H1 (cell line): ENCODE measurements around the gene DIPK1A. TPM values are rescaled to one million over a fixed set of nuclear protein-coding genes. Genes with fewer than 3 reads are reported as not detected.

Source experiments
- CTCF ChIA-PET: fragments of 300-600 bp; sonication (Branson Sonifier 250); formaldehyde crosslinking; loops from one replicate; lab custom pipeline; 2021; ENCODE audit not compliant: partially characterized antibody; lab: Charles Lee
- POLR2A ChIA-PET: fragments of 300-600 bp; sonication (Branson Sonifier 250); formaldehyde crosslinking; loops from one replicate; lab custom pipeline; 2021; ENCODE audit warnings: inconsistent platforms; ENCODE audit not compliant: partially characterized antibody; lab: Charles Lee
- DNase-seq, 2 experiments: peaks; one replicate each; pipeline versions ENCODE4 v3.0.0 to v3.0.0-alpha.2; 2010 to 2022; ENCODE audit warnings: low spot score in 2 of 2, low read depth in 1 of 2, mixed read lengths in 1 of 2
- FAIRE-seq: peaks from 2 replicates; lab custom pipeline; 2011; peaks lifted over from hg19 to GRCh38; lab: Jason Lieb, UNC
- H2AFZ ChIP-seq: 2 replicates; pipeline ENCODE4 v1.8.1; 2012; ENCODE audit warnings: low read length, inconsistent platforms
- H2AK5ac ChIP-seq: 2 replicates; pipeline ENCODE4 v1.6.1; 2013; ENCODE audit warnings: low read depth, low read length
- H2BK120ac ChIP-seq: replicated peaks from 2 replicates; pipeline ENCODE3; 2013; ENCODE audit warnings: low read depth, low read length, inconsistent platforms
- H2BK12ac ChIP-seq: 2 replicates; pipeline ENCODE4 v1.6.1; 2013; ENCODE audit warnings: low read depth, low read length
- H2BK15ac ChIP-seq: 2 replicates; pipeline ENCODE4 v1.6.1; 2013; ENCODE audit warnings: low read length
- H2BK20ac ChIP-seq: 2 replicates; pipeline ENCODE4 v1.6.1; 2013; ENCODE audit warnings: low read length
- H2BK5ac ChIP-seq: 2 replicates; pipeline ENCODE4 v1.6.1; 2013; ENCODE audit warnings: low read depth, low read length
- H3K14ac ChIP-seq: 2 replicates; pipeline ENCODE4 v1.6.1; 2013; ENCODE audit warnings: inconsistent platforms; ENCODE audit not compliant: insufficient read length
- H3K18ac ChIP-seq: 2 replicates; pipeline ENCODE4 v1.6.1; 2013; ENCODE audit warnings: low read length; ENCODE audit errors: extremely low read depth
- H3K23ac ChIP-seq: 2 replicates; pipeline ENCODE4 v1.6.1; 2013; ENCODE audit warnings: inconsistent platforms; ENCODE audit not compliant: insufficient read length
- H3K23me2 ChIP-seq: 2 replicates; pipeline ENCODE4 v1.6.1; 2013; ENCODE audit warnings: low read depth, low read length
- H3K27ac ChIP-seq: 2 replicates; pipeline ENCODE4 v1.6.1; 2011; ENCODE audit warnings: low read depth, low read length, inconsistent platforms
- H3K27me3 ChIP-seq, 4 experiments: replicated peaks in 1 of 4; 1 replicate in 1 of 4; 2 replicates in 3 of 4; pipeline versions ENCODE4 v1.6.1 to v1.8.1; 2011 to 2013; ENCODE audit warnings: low read length in 3 of 4, mild to moderate bottlenecking in 3 of 4, inconsistent platforms in 2 of 4, mixed read lengths in 2 of 4, moderate library complexity in 1 of 4; ENCODE audit not compliant: control insufficient read depth in 3 of 4, insufficient read depth in 3 of 4; ENCODE audit errors: extremely low read depth in 1 of 4
- H3K36me3 ChIP-seq, 4 experiments: 2 replicates each; pipeline versions ENCODE4 v1.6.1 to v1.8.1; 2011 to 2013; ENCODE audit warnings: mild to moderate bottlenecking in 4 of 4, low read length in 3 of 4, moderate library complexity in 2 of 4, control low read depth in 1 of 4, inconsistent platforms in 1 of 4; ENCODE audit not compliant: insufficient read depth in 4 of 4, control insufficient read depth in 2 of 4
- H3K4ac ChIP-seq: replicated peaks from 2 replicates; pipeline ENCODE3; 2013; ENCODE audit warnings: low read length, low read depth, mixed read lengths, inconsistent platforms; ENCODE audit not compliant: insufficient read length
- H3K4me1 ChIP-seq, 4 experiments: replicated peaks in 1 of 4; 1 replicate in 1 of 4; 2 replicates in 3 of 4; pipeline versions ENCODE4 v1.6.1 to v1.8.1; 2011 to 2013; ENCODE audit warnings: low read length in 3 of 4, inconsistent platforms in 2 of 4, mixed read lengths in 1 of 4; ENCODE audit not compliant: insufficient read depth in 4 of 4, control insufficient read depth in 3 of 4
- H3K4me2 ChIP-seq, 2 experiments: 2 replicates each; pipeline versions ENCODE4 v1.6.1 to v1.8.1; 2011 to 2013; ENCODE audit warnings: low read depth in 2 of 2, low read length in 2 of 2, control low read depth in 1 of 2, inconsistent platforms in 1 of 2, mild to moderate bottlenecking in 1 of 2; ENCODE audit not compliant: insufficient read depth in 1 of 2
- H3K4me3 ChIP-seq, 4 experiments: fragments of 200-600, 300-600 bp in 1 of 4; sonication (generic), shearing (Covaris generic), sonication (Bioruptor Twin) in 1 of 4; 2 replicates each; pipeline versions ENCODE4 v1.5.1 to v1.8.1; 2011 to 2016; ENCODE audit warnings: low read length in 4 of 4, low read depth in 3 of 4, control low read depth in 2 of 4, inconsistent platforms in 2 of 4, mild to moderate bottlenecking in 2 of 4, mixed read lengths in 1 of 4, moderate library complexity in 1 of 4; ENCODE audit not compliant: insufficient read depth in 2 of 4; ENCODE audit errors: extremely low read depth in 1 of 4
- H3K56ac ChIP-seq: replicated peaks from 2 replicates; pipeline ENCODE3; 2013; ENCODE audit warnings: low read depth, mild to moderate bottlenecking, mixed read lengths, low read length, inconsistent platforms; ENCODE audit not compliant: insufficient read length
- H3K79me1 ChIP-seq: 2 replicates; pipeline ENCODE4 v1.6.1; 2013; ENCODE audit warnings: low read depth, low read length, control low read depth
- H3K79me2 ChIP-seq, 2 experiments: 2 replicates each; pipeline versions ENCODE4 v1.6.1 to v1.8.1; 2012 to 2013; ENCODE audit warnings: low read length in 2 of 2, mild to moderate bottlenecking in 2 of 2, inconsistent platforms in 1 of 2; ENCODE audit not compliant: insufficient read depth in 2 of 2, control insufficient read depth in 1 of 2
- H3K9ac ChIP-seq, 4 experiments: replicated peaks in 1 of 4; 1 replicate in 1 of 4; 2 replicates in 3 of 4; pipeline versions ENCODE4 v1.6.1 to v1.8.1; 2011 to 2013; ENCODE audit warnings: low read depth in 3 of 4, low read length in 3 of 4, control low read depth in 2 of 4, mild to moderate bottlenecking in 2 of 4, moderate library complexity in 2 of 4, inconsistent platforms in 1 of 4; ENCODE audit errors: extremely low read depth in 1 of 4
- H3K9me3 ChIP-seq, 2 experiments: 2 replicates each; pipeline versions ENCODE4 v1.6.1 to v1.8.1; 2012 to 2013; ENCODE audit warnings: mild to moderate bottlenecking in 2 of 2, moderate library complexity in 2 of 2, control low read depth in 1 of 2, inconsistent platforms in 1 of 2, low read depth in 1 of 2, low read length in 1 of 2, mixed read lengths in 1 of 2; ENCODE audit not compliant: insufficient read depth in 2 of 2
- H4K20me1 ChIP-seq, 2 experiments: replicated peaks in 1 of 2; 2 replicates each; pipeline versions ENCODE3 to v1.8.1; 2011 to 2013; ENCODE audit warnings: inconsistent platforms in 2 of 2, low read length in 2 of 2, mild to moderate bottlenecking in 1 of 2; ENCODE audit not compliant: insufficient read depth in 2 of 2, control insufficient read depth in 1 of 2
- H4K5ac ChIP-seq: 2 replicates; pipeline ENCODE4 v1.6.1; 2013; ENCODE audit warnings: low read length, low read depth, mixed read lengths, inconsistent platforms; ENCODE audit not compliant: insufficient read length
- H4K8ac ChIP-seq: 2 replicates; pipeline ENCODE4 v1.8.0; 2013; ENCODE audit warnings: mild to moderate bottlenecking, moderate library complexity, low read length, inconsistent platforms; ENCODE audit not compliant: insufficient read depth; ENCODE audit errors: extremely low read depth
- H4K91ac ChIP-seq: replicated peaks from 2 replicates; pipeline ENCODE3; 2013; ENCODE audit warnings: low read length, mixed read lengths, inconsistent platforms; ENCODE audit not compliant: insufficient read length
- SRF ChIP-seq: IDR thresholded peaks from 2 replicates; pipeline ENCODE4 v1.6.1; 2011; ENCODE audit warnings: mild to moderate bottlenecking, low read depth, low read length, moderate library complexity
- WGBS, 2 experiments: shearing (Covaris generic) in 1 of 2; methylation state at CpG; one replicate each; pipeline versions ENCODE4 v1.1.6 to v1.1.7; 2013 to 2015; ENCODE audit warnings: low lambda C conversion rate in 2 of 2, mixed read lengths in 2 of 2, inconsistent platforms in 1 of 2, low coverage in 1 of 2, missing lambda C conversion rate in 1 of 2; ENCODE audit not compliant: insufficient replicate concordance in 2 of 2, insufficient coverage in 1 of 2, insufficient read length in 1 of 2; ENCODE audit errors: extremely low coverage in 1 of 2, missing lambda C conversion rate in 1 of 2; 5-methylcytosine and 5-hydroxymethylcytosine counted together
- polyA plus RNA-seq, 7 experiments: library from polyadenylated mRNA; depleted of rRNA in 3 of 7; stranded (reverse) in 5 of 7; unstranded in 2 of 7; fragments of >200 nt in 5 of 7; fragments of 200-250 nt in 2 of 7; gene quantifications; 1 replicate in 5 of 7; 2 replicates in 1 of 7; 4 replicates in 1 of 7; pipeline versions ENCODE4 v1.2.1 to v1.2.3, GENCODE V29; 2011 to 2013; ENCODE audit warnings: missing spikeins in 2 of 7, mixed read lengths in 2 of 7
- total RNA-seq: library from RNA; stranded (reverse); fragmentation: NEBNext Ultra II Directional; extraction: Animal tissue kit (Norgen Biotek cat#: 25700); gene quantifications from 2 replicates; pipeline ENCODE4 v1.2.1, GENCODE V29; 2021

DIPK1A gene
- total and polyA plus RNA-seq, 2 of the 8 experiments (the other 6 are each of a cell fraction or from before 2014, with no cell fraction given): 2.5 to 5.0 TPM

GRCh38 chr1:92969517-92969916 is 8.3 kb upstream of the DIPK1A start:
- H2AK5ac ChIP-seq: no peak overlapping the region
- no peak overlapping the region for H3K14ac ChIP-seq
- H3K79me1 ChIP-seq: no peaks in the 10 kb centered on the region
- H3K56ac ChIP-seq: no peak overlapping the region
- H3K23ac ChIP-seq: no peak overlapping the region
- H3K4ac ChIP-seq: no peak overlapping the region
- FAIRE-seq: no peak
- no peaks in the 10 kb centered on the region for H4K20me1 ChIP-seq
- no peak overlapping the region for H3K4me2 ChIP-seq
- WGBS, 2 experiments: 92% methylated on average over 3 of the region's 3 CpGs; no CpG with 5 or more reads in 1 of the 2 experiments
- H3K4me1 ChIP-seq: peaks cover 0 to 6% (median 0%) of the 10 kb centered on the region in 4 experiments; a peak in 1 of 7 replicates
- H3K23me2 ChIP-seq: no peaks in the 10 kb centered on the region
- H3K18ac ChIP-seq: no peak overlapping the region
- H3K4me3 ChIP-seq: no peak overlapping the region
- no peaks in the 10 kb centered on the region; a peak in 1 of 7 replicates for H3K27me3 ChIP-seq
- no peak overlapping the region for H2BK20ac ChIP-seq
- no peak overlapping the region for H3K27ac ChIP-seq
- no peaks in the 10 kb centered on the region for H3K79me2 ChIP-seq
- no peak overlapping the region for H2BK5ac ChIP-seq
- H2AFZ ChIP-seq: no peak overlapping the region
- H4K5ac ChIP-seq: no peak overlapping the region
- H4K91ac ChIP-seq: no peak overlapping the region
- no peak for TF ChIP-seq SRF
- no peak overlapping the region for H2BK12ac ChIP-seq
- no peak overlapping the region for H4K8ac ChIP-seq
- H2BK15ac ChIP-seq: no peak overlapping the region
- POLR2A ChIA-PET: interaction anchor here (1.3 kb wide), 1 partner anchor 40 kb away, joined by 3 read pairs; no protein-coding TSS in a partner anchor
- H2BK120ac ChIP-seq: no peak overlapping the region
- DNase-seq: no peak
- CTCF ChIA-PET: interaction anchor here (0.7 to 8.2 kb wide), 12 partner anchors 10 to 121 kb away, joined by 3 to 67 read pairs (median 4); no protein-coding TSS in a partner anchor
- H3K9ac ChIP-seq: no peak overlapping the region
- no peaks in the 10 kb centered on the region for H3K9me3 ChIP-seq
- H3K36me3 ChIP-seq: no peaks in the 10 kb centered on the region
